ENCODE data around the gene MRPL34.
"Not testable (repeated sequence)": the region's sequence is repeated elsewhere in the genome, so short reads cannot be mapped to it uniquely, and the experiment has no call there.

The MRPL34 gene

GRCh38 chr19:17266026-17266425, 39.6 kb upstream of the MRPL34 start:
- no peaks in the 10 kb centered on the region for H4K20me1 ChIP-seq
- H3K36me3 ChIP-seq = peaks cover 12 to 26% (median 23%) of the 10 kb centered on the region in 11 experiments
- peak overlapping the region in 2 of 10 experiments; percentile 40 to 41; a peak in 2 of 20 replicates for H3K4me3 ChIP-seq
- peak overlapping the region in 10 of 11 experiments; percentile 25 to 80 (median 66); a peak in 20 of 22 replicates for H3K27ac ChIP-seq
- no peaks in the 10 kb centered on the region for H3K9me3 ChIP-seq (replicated peaks in 1 of 11)
- TF ChIP-seq Cebpa-rat (IDR thresholded peaks at IDR 0.05) = no peak
- H3K4me1 ChIP-seq = peaks cover 34 to 48% (median 41%) of the 10 kb centered on the region in 10 experiments
- H3K4me2 ChIP-seq = peak overlapping the region; percentile 38 to 71 (median 58)
- H3K27me3 ChIP-seq = no peaks in the 10 kb centered on the region
- peak overlapping the region in 8 of 11 experiments; percentile 35 to 62 (median 54); a peak in 13 of 22 replicates for H3K9ac ChIP-seq

- TF ChIP-seq Cebpa-rat (IDR thresholded peaks at IDR 0.05) = no peak
- no peaks in the 10 kb centered on the region for H3K9me3 ChIP-seq (replicated peaks in 1 of 11)
- H3K4me3 ChIP-seq = peak overlapping the region in 8 of 10 experiments; percentile 24 to 47 (median 39); a peak in 13 of 20 replicates
- peak overlapping the region; percentile 38 to 71 (median 58) for H3K4me2 ChIP-seq
- peaks cover 17 to 32% (median 29%) of the 10 kb centered on the region in 11 experiments for H3K36me3 ChIP-seq
- peak overlapping the region in 8 of 11 experiments; percentile 35 to 62 (median 54); a peak in 14 of 22 replicates for H3K9ac ChIP-seq
- no peaks in the 10 kb centered on the region for H4K20me1 ChIP-seq
- H3K27me3 ChIP-seq = no peaks in the 10 kb centered on the region
- peak overlapping the region; percentile 24 to 80 (median 64); a peak in 20 of 22 replicates for H3K27ac ChIP-seq
- peaks cover 34 to 49% (median 43%) of the 10 kb centered on the region in 10 experiments for H3K4me1 ChIP-seq
Observed at GRCh38 chr19:17266589-17266974, 39.1 kb upstream of the MRPL34 start.

GRCh38 chr19:17266975-17267788, 38.5 kb upstream of the MRPL34 start, which contains the start of gene BABAM1:
TSS of gene BABAM1 (plus strand) at chr19:17267443. CDS start at chr19:17268807, 1,364 bp downstream.
- H4K20me1 ChIP-seq = no peaks in the 10 kb centered on the region
- peak within 1 kb of the TSS; percentile 83 to 93 (median 88) for H3K9ac ChIP-seq
- peak within 1 kb of the TSS; percentile 89 to 100 (median 97) for H3K4me2 ChIP-seq
- no peaks in the 10 kb centered on the region for H3K9me3 ChIP-seq (replicated peaks in 1 of 11)
- no peaks in the 10 kb centered on the region for H3K27me3 ChIP-seq
- H3K4me1 ChIP-seq = peaks cover 34 to 55% (median 46%) of the 10 kb centered on the region in 10 experiments
- peaks cover 23 to 38% (median 35%) of the 10 kb centered on the region in 11 experiments for H3K36me3 ChIP-seq
- peak within 1 kb of the TSS; percentile 46 to 91 (median 85) for H3K27ac ChIP-seq
- TF ChIP-seq Cebpa-rat (IDR thresholded peaks at IDR 0.05) = no peak
- H3K4me3 ChIP-seq = peak within 1 kb of the TSS; percentile 75 to 96 (median 90)

- Histone ChIP-seq H3K4me1 (peaks cover 34 to 54% (median 48%) of the 10 kb centered on the region in 10 experiments), H3K4me3 (peak overlapping the region in 7 of 10 experiments; percentile 75 to 94 (median 91); a peak in 9 of 20 replicates), H3K9me3 (replicated peaks in 1 of 11) (no peaks in the 10 kb centered on the region), H4K20me1 (no peaks in the 10 kb centered on the region), H3K36me3 (peaks cover 32 to 53% (median 48%) of the 10 kb centered on the region in 11 experiments), H3K4me2 (peak overlapping the region; percentile 89 to 100 (median 97)), H3K27ac (peak overlapping the region in 10 of 11 experiments; percentile 75 to 91 (median 85); a peak in 20 of 22 replicates), H3K27me3 (no peaks in the 10 kb centered on the region), H3K9ac (peak overlapping the region in 10 of 11 experiments; percentile 83 to 93 (median 88); a peak in 17 of 22 replicates)
- no peak for TF ChIP-seq Cebpa-rat (IDR thresholded peaks at IDR 0.05)
Observed at GRCh38 chr19:17268754-17269153, 36.9 kb upstream of the MRPL34 start.

- not testable (repeated sequence) for H3K27ac ChIP-seq; H4K20me1 ChIP-seq; H3K27me3 ChIP-seq; H3K9ac ChIP-seq; H3K4me2 ChIP-seq; H3K4me3 ChIP-seq; H3K9me3 ChIP-seq (replicated peaks in 1 of 11)
- Histone ChIP-seq H3K36me3 (peaks cover 70 to 100% (median 92%) of the 10 kb centered on the region in 11 experiments), H3K4me1 (peaks cover 0 to 18% (median 10%) of the 10 kb centered on the region in 10 experiments; a peak in 15 of 20 replicates)
Observed at GRCh38 chr19:17274892-17275291, 30.8 kb upstream of the MRPL34 start.

GRCh38 chr19:17275441-17276175, 30.1 kb upstream of the MRPL34 start:
- Histone ChIP-seq H3K9me3 (replicated peaks in 1 of 11) (no peaks in the 10 kb centered on the region), H3K27ac (no peak overlapping the region), H3K4me3 (no peak overlapping the region), H3K4me2 (no peak overlapping the region), H3K36me3 (peaks cover 69 to 95% (median 85%) of the 10 kb centered on the region in 11 experiments), H4K20me1 (no peaks in the 10 kb centered on the region), H3K9ac (0 out of 22 replicates have a peak overlapping the region, but pooled peaks of 1 of the 11 experiments have one; percentile 14), H3K4me1 (peaks cover 0 to 25% (median 12%) of the 10 kb centered on the region in 10 experiments; a peak in 19 of 20 replicates), H3K27me3 (no peaks in the 10 kb centered on the region)
- TF ChIP-seq Cebpa-rat (IDR thresholded peaks at IDR 0.05) = no peak

GRCh38 chr19:17279436-17279835, 26.2 kb upstream of the MRPL34 start:
- TF ChIP-seq Cebpa-rat (IDR thresholded peaks at IDR 0.05) = no peak
- Histone ChIP-seq H3K27me3 (no peaks in the 10 kb centered on the region), H3K9me3 (replicated peaks in 1 of 11) (no peaks in the 10 kb centered on the region), H3K4me1 (peaks cover 10 to 38% (median 21%) of the 10 kb centered on the region in 10 experiments), H3K4me2 (peak overlapping the region in 2 of 11 experiments; percentile 7 to 21; a peak in 2 of 22 replicates), H4K20me1 (peaks cover 0 to 19% (median 15%) of the 10 kb centered on the region in 11 experiments; a peak in 19 of 22 replicates), H3K27ac (peak overlapping the region in 1 of 11 experiments; percentile 18; a peak in 2 of 22 replicates), H3K9ac (no peak overlapping the region), H3K4me3 (no peak overlapping the region), H3K36me3 (peaks cover 49 to 74% (median 65%) of the 10 kb centered on the region in 11 experiments)
